Measurements from ENCODE around the gene ROR2.

DNA sequence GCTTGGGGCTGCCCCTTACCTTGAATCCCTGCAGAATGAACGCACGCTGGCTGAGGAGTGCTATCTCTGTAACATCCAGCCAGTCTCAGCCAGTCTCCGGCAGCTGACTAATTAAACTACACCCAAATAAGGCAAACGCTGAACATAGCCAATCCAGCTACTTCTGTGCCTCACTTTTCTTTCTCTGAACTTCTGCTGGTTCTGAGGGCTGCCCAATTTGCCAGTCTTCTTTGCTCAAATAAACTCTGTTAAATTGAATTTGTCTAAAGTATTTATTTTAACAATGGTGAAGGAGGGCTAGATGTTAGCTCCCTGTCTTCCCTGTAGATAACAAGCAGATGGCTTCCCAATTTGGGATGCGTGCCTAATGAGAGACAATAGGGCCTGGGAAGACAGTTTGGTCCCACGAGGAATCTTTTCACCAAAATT, 372.4 kb downstream of the ROR2 start:
- TF ChIP-seq POLR2AphosphoS5 (IDR thresholded peaks at IDR 0.05; ENCODE audit: low read depth, low read length): no peak
- TF ChIP-seq POLR2A (IDR thresholded peaks at IDR 0.05; ENCODE audit: low read depth, low read length): no peak

Measured in GM12892 (cell line).